Sigmoid colon (tissue), 3 donors: ENCODE measurements around the gene HOXA1.

Experiments used
- CTCF ChIP-seq, 4 experiments: fragments of 450-650 bp in 3 of 4; fragments of 200-600 bp in 1 of 4; IDR thresholded peaks; one replicate each; pipeline ENCODE4 v1.5.1; 2016 to 2019; ENCODE audit warnings: antibody characterized with exemption in 4 of 4, mild to moderate bottlenecking in 3 of 4, moderate library complexity in 2 of 4
- POLR2A ChIP-seq, 2 donors: fragments of 450-650 bp; IDR thresholded peaks; one replicate each; pipeline ENCODE4 v1.6.1; 2016; ENCODE audit warnings: antibody characterized with exemption in 2 of 2, mild to moderate bottlenecking in 2 of 2, moderate library complexity in 2 of 2

- no peak for TF ChIP-seq CTCF (IDR thresholded peaks at IDR 0.05)
- no peak for TF ChIP-seq POLR2A (IDR thresholded peaks at IDR 0.05)
These were observed 31.6 kb downstream of the HOXA1 start for GRCh38 chr7:27064159-27064558.
